T-cell (primary cell): Measurements from ENCODE around the gene SPRN. TPM values are rescaled to one million over a fixed set of nuclear protein-coding genes. Genes with fewer than 3 reads are reported as not detected.
"Not testable (repeated sequence)": the region's sequence is repeated elsewhere in the genome, so short reads cannot be mapped to it uniquely, and the experiment has no call there.

Experiments
- ATAC-seq, 4 experiments: fragments of 200-7000 bp in 3 of 4; fragments of 150-1000 bp in 1 of 4; cut with Tn5 transposase; replicated peaks in 1 of 4; 1 replicate in 3 of 4; 2 replicates in 1 of 4; pipeline ENCODE4 v1.10.0; 2021; ENCODE audit warnings: moderate library complexity in 3 of 4, mild to moderate bottlenecking in 2 of 4, moderate number of reproducible peaks in 1 of 4
- CTCF ChIA-PET, 2 donors: fragments of 300-600 bp; sonication (Branson Sonifier 250); formaldehyde crosslinking; loops; one replicate each; lab custom pipeline; 2022; ENCODE audit warnings: antibody characterized with exemption in 2 of 2; lab: Charles Lee
- POLR2A ChIA-PET, 2 donors: fragments of 300-600 bp; sonication (Branson Sonifier 250); formaldehyde crosslinking; loops; one replicate each; lab custom pipeline; 2022; ENCODE audit warnings: antibody characterized with exemption in 2 of 2; lab: Charles Lee
- DNase-seq, 35 experiments: peaks; one replicate each; pipeline versions ENCODE4 v3.0.0 to v3.0.0-alpha.2; 2013 to 2023
- H3K27ac ChIP-seq: one replicate; pipeline ENCODE4 v1.5.1; 2013; ENCODE audit warnings: low read length
- H3K27me3 ChIP-seq, 2 experiments: replicated peaks in 1 of 2; 1 replicate in 1 of 2; 2 replicates in 1 of 2; pipeline versions ENCODE4 v1.6.1 to v1.7.0; 2013; ENCODE audit warnings: low read length in 1 of 2, mixed read lengths in 1 of 2; ENCODE audit not compliant: control insufficient read depth in 2 of 2, insufficient read depth in 2 of 2; ENCODE audit errors: extremely low read depth in 1 of 2
- H3K36me3 ChIP-seq, 2 donors: 1 replicate in 1 of 2; 2 replicates in 1 of 2; pipeline versions ENCODE4 v1.6.1 to v1.7.0; 2013; ENCODE audit warnings: low read length in 1 of 2; ENCODE audit not compliant: control insufficient read depth in 2 of 2, insufficient read depth in 1 of 2; ENCODE audit errors: extremely low read depth in 1 of 2
- H3K4me1 ChIP-seq, 2 experiments: 1 replicate in 1 of 2; 2 replicates in 1 of 2; pipeline versions ENCODE4 v1.6.1 to v1.7.0; 2013; ENCODE audit warnings: low read length in 2 of 2, mixed read lengths in 1 of 2; ENCODE audit not compliant: insufficient read depth in 2 of 2, control insufficient read depth in 1 of 2; ENCODE audit errors: extremely low read depth in 1 of 2
- H3K4me3 ChIP-seq, 2 donors: 1 replicate in 1 of 2; 2 replicates in 1 of 2; pipeline versions ENCODE4 v1.5.1 to v1.7.0; 2013; ENCODE audit warnings: mild to moderate bottlenecking in 2 of 2, low read length in 1 of 2, moderate library complexity in 1 of 2; ENCODE audit not compliant: control insufficient read depth in 1 of 2; ENCODE audit errors: extremely low read depth in 1 of 2
- H3K9me3 ChIP-seq: 2 replicates; pipeline ENCODE4 v1.7.0; 2013
- H3K27ac Mint-ChIP-seq, 2 donors: one replicate each; pipeline ENCODE4 v1.8.0; 2020 to 2021; ENCODE audit warnings: mild to moderate bottlenecking in 2 of 2, mixed read lengths in 2 of 2
- H3K27me3 Mint-ChIP-seq, 2 donors: one replicate each; pipeline ENCODE4 v1.8.0; 2021 to 2022; ENCODE audit warnings: mixed read lengths in 2 of 2
- H3K36me3 Mint-ChIP-seq: one replicate; pipeline ENCODE4 v1.8.0; 2021; ENCODE audit warnings: mixed read lengths
- H3K4me1 Mint-ChIP-seq, 3 donors: one replicate each; pipeline ENCODE4 v1.8.0; 2020 to 2022; ENCODE audit warnings: mixed read lengths in 3 of 3, mild to moderate bottlenecking in 1 of 3
- H3K4me3 Mint-ChIP-seq, 3 donors: one replicate each; pipeline ENCODE4 v1.8.0; 2020 to 2022; ENCODE audit warnings: mild to moderate bottlenecking in 3 of 3, mixed read lengths in 3 of 3, moderate library complexity in 3 of 3
- H3K9me3 Mint-ChIP-seq, 3 donors: one replicate each; pipeline ENCODE4 v1.8.0; 2020 to 2022; ENCODE audit warnings: mixed read lengths in 3 of 3
- WGBS: methylation state at CpG from one replicate; pipeline ENCODE4 v1.1.5; 2013; ENCODE audit warnings: missing lambda C conversion rate; ENCODE audit not compliant: insufficient coverage; 5-methylcytosine and 5-hydroxymethylcytosine counted together
- total RNA-seq, 35 experiments: library from RNA in 6 of 35; stranded (reverse) in 6 of 35; fragments of 120-200 nt in 1 of 35; gene quantifications; one replicate each; pipeline versions ENCODE4 v1.2.1 to v1.2.4 and lab custom pipeline; 2013 to 2026

The SPRN gene
- total RNA-seq, 5 donors from 2014 or later (not counting 1 experiment from before 2014, with no cell fraction given): 0.06 to 0.12 TPM; not detected in 3

GRCh38 chr10:133419211-133419950 is 5.0 kb downstream of the SPRN start:
- ATAC-seq: no peak
- H3K4me1 ChIP-seq: peaks cover 0 to 8% of the 10 kb centered on the region in 2 experiments
- H3K9me3 ChIP-seq: no peaks in the 10 kb centered on the region
- H3K27me3 ChIP-seq: peaks cover 0 to 20% of the 10 kb centered on the region in 2 experiments
- H3K27ac ChIP-seq: no peak overlapping the region
- Mint-ChIP-seq H3K4me1 (peaks cover 0 to 10% (median 0%) of the 10 kb centered on the region in 3 donors), H3K4me3 (peak overlapping the region in 1 of 3 donors; percentile 31), H3K27ac (no peak overlapping the region), H3K36me3 (peaks cover 22% of the 10 kb centered on the region), H3K27me3 (peaks cover 0 to 10% of the 10 kb centered on the region in 2 donors), H3K9me3 (peaks cover 0 to 5% (median 0%) of the 10 kb centered on the region in 3 donors)
- DNase-seq: no peak
- CTCF ChIA-PET: no interaction called here
- WGBS: 91% methylated on average over 32 of the region's 34 CpGs
- POLR2A ChIA-PET: no interaction called here
- H3K4me3 ChIP-seq: no peak overlapping the region
- H3K36me3 ChIP-seq: peaks cover 0 to 19% of the 10 kb centered on the region in 2 donors

DNA sequence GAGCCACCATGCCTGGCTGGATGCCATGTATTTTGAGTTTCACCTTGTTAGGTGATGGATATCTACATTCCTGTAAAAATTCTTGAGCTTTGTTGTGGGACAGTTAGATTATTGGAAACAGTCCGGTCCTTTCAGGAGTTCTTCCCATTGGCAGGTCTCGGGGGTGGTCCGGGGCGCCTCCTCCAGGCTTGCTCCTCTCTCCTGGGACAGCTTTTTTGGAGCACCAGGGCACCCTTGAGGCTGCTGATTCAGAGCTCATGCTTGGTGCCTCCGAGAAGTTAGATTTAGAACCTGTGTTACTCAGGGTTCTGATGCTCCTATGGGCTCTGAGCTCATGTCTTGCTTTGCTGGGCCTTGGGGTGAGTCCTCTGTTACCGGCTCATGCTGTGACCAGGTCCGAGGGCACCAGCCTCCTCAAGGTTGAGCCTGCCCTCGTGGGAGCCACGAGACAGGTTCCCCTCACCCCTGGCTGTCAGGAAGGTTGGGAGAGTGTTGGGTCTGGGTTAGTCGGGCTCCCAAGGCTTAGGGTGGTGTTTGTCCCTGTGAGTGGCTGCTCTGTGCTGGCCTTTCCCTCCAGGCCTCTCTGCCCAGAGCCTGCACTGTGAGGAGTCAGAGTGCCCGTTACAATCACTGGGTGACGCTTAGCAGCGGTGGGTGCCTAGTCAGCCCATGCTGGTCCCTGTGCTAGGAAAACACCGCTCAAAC is 6.0 kb downstream of the SPRN start:
- H3K4me1 ChIP-seq: peaks cover 0 to 6% of the 10 kb centered on the region in 2 experiments
- peaks cover 0 to 21% of the 10 kb centered on the region in 2 donors for H3K36me3 ChIP-seq
- no peaks in the 10 kb centered on the region for H3K9me3 ChIP-seq
- H3K4me3 ChIP-seq: no peak overlapping the region
- peaks cover 0 to 6% of the 10 kb centered on the region in 2 donors for H3K27me3 Mint-ChIP-seq
- ChIA-PET POLR2A (no interaction called here), CTCF (no interaction called here)
- ATAC-seq (no peak), DNase-seq (no peak)
- H3K36me3 Mint-ChIP-seq: peaks cover 25% of the 10 kb centered on the region
- H3K27ac ChIP-seq: no peak overlapping the region
- peaks cover 0 to 17% of the 10 kb centered on the region in 2 experiments for H3K27me3 ChIP-seq
- peaks cover 0 to 8% (median 1%) of the 10 kb centered on the region in 3 donors for H3K4me1 Mint-ChIP-seq
- 95% methylated on average over 14 of the region's 14 CpGs for WGBS
- H3K27ac Mint-ChIP-seq: no peak overlapping the region
- H3K9me3 Mint-ChIP-seq: peaks cover 0 to 7% (median 1%) of the 10 kb centered on the region in 3 donors
- no peak overlapping the region for H3K4me3 Mint-ChIP-seq

GRCh38 chr10:133415752-133416151 is 8.7 kb downstream of the SPRN start:
- Mint-ChIP-seq H3K36me3 (peaks cover 50% of the 10 kb centered on the region), H3K27me3 (no peaks in the 10 kb centered on the region), H3K4me3 (no peak overlapping the region), H3K4me1 (peaks cover 0 to 6% (median 2%) of the 10 kb centered on the region in 3 donors), H3K27ac (no peak overlapping the region), H3K9me3 (peaks cover 8 to 26% (median 21%) of the 10 kb centered on the region in 3 donors)
- DNase-seq: no peak
- ChIA-PET POLR2A (no interaction called here), CTCF (no interaction called here)
- peaks cover 5% of the 10 kb centered on the region for H3K9me3 ChIP-seq
- ATAC-seq: no peak
- H3K36me3 ChIP-seq: peaks cover 0 to 39% of the 10 kb centered on the region in 2 donors
- H3K4me3 ChIP-seq: no peak overlapping the region
- H3K4me1 ChIP-seq: no peaks in the 10 kb centered on the region
- WGBS: 93% methylated on average over 8 of the region's 25 CpGs
- no peak overlapping the region for H3K27ac ChIP-seq
- no peaks in the 10 kb centered on the region for H3K27me3 ChIP-seq

DNA sequence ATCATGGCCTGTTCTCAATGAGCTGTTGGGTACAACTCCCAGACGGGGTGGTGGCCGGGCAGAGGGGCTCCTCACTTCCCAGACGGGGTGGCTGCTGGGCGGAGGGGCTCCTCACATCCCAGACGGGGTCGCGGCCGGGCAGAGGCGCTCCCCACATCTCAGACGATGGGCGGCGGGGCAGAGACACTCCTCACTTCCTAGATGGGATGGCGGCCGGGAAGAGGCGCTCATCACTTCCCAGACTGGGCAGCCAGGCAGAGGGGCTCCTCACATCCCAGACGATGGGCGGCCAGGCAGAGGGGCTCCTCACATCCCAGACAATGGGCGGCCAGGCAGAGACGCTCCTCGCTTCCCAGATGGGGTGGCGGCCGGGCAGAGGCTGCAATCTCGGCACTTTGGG is 10.0 kb downstream of the SPRN start:
- H3K36me3 ChIP-seq: peaks cover 0 to 39% of the 10 kb centered on the region in 2 donors
- H3K9me3 ChIP-seq, CTCF ChIA-PET, DNase-seq, H3K27me3 ChIP-seq, ATAC-seq, POLR2A ChIA-PET, H3K4me3 ChIP-seq, H3K27ac Mint-ChIP-seq, H3K27me3 Mint-ChIP-seq, H3K4me3 Mint-ChIP-seq, H3K27ac ChIP-seq, H3K4me1 ChIP-seq: not testable (repeated sequence)
- Mint-ChIP-seq H3K9me3 (peaks cover 8 to 27% (median 21%) of the 10 kb centered on the region in 3 donors), H3K4me1 (peaks cover 6 to 11% (median 7%) of the 10 kb centered on the region in 3 donors), H3K36me3 (peaks cover 62% of the 10 kb centered on the region)
- WGBS: 100% methylated on average over 1 of the region's 23 CpGs

GRCh38 chr10:133412381-133412711 is 12.1 kb downstream of the SPRN start:
- H3K36me3 ChIP-seq: peaks cover 0 to 44% of the 10 kb centered on the region in 2 donors
- no peaks in the 10 kb centered on the region for H3K4me1 ChIP-seq
- ChIA-PET CTCF (interaction anchor here in 1 of 2 donors (0.6 kb wide), 1 partner anchor 26 kb away, joined by 3 read pairs; no protein-coding TSS in a partner anchor), POLR2A (no interaction called here)
- peaks cover 74% of the 10 kb centered on the region for H3K36me3 Mint-ChIP-seq
- H3K27ac Mint-ChIP-seq: no peak overlapping the region
- no peaks in the 10 kb centered on the region for H3K27me3 ChIP-seq
- ATAC-seq: no peak
- no peak overlapping the region for H3K4me3 Mint-ChIP-seq
- peaks cover 5% of the 10 kb centered on the region for H3K9me3 ChIP-seq
- H3K4me1 Mint-ChIP-seq: peaks cover 13 to 27% (median 25%) of the 10 kb centered on the region in 3 donors
- H3K27me3 Mint-ChIP-seq: no peaks in the 10 kb centered on the region
- peaks cover 15 to 27% (median 21%) of the 10 kb centered on the region in 3 donors for H3K9me3 Mint-ChIP-seq
- no peak for DNase-seq
- no peak overlapping the region for H3K27ac ChIP-seq
- H3K4me3 ChIP-seq: no peak overlapping the region

GRCh38 chr10:133411523-133412380 is 12.7 kb downstream of the SPRN start:
- 100% methylated on average over 2 of the region's 7 CpGs for WGBS
- Mint-ChIP-seq H3K4me1 (peaks cover 18 to 32% (median 25%) of the 10 kb centered on the region in 3 donors), H3K9me3 (peaks cover 15 to 27% (median 21%) of the 10 kb centered on the region in 3 donors), H3K27ac (peak overlapping the region in 1 of 2 donors; percentile 50), H3K27me3 (no peaks in the 10 kb centered on the region), H3K4me3 (no peak overlapping the region), H3K36me3 (peaks cover 80% of the 10 kb centered on the region)
- no peaks in the 10 kb centered on the region for H3K27me3 ChIP-seq
- peaks cover 0 to 46% of the 10 kb centered on the region in 2 donors for H3K36me3 ChIP-seq
- no peaks in the 10 kb centered on the region for H3K4me1 ChIP-seq
- DNase-seq (no peak), ATAC-seq (no peak)
- H3K4me3 ChIP-seq: no peak overlapping the region
- CTCF ChIA-PET: interaction anchor here in 1 of 2 donors (0.6 kb wide), 1 partner anchor 27 kb away, joined by 3 read pairs; no protein-coding TSS in a partner anchor
- peaks cover 5% of the 10 kb centered on the region for H3K9me3 ChIP-seq
- no peak overlapping the region for H3K27ac ChIP-seq
- POLR2A ChIA-PET: no interaction called here
